ENCODE data around the gene BLM. TPM values are rescaled to one million over a fixed set of nuclear protein-coding genes. Genes with fewer than 3 reads are reported as not detected.

Gene BLM
- total and polyA plus RNA-seq, 10 of the 15 experiments (the other 5 are each of a cell fraction or from before 2014, with no cell fraction given), result 23.0 to 68.4 (median 43.9) TPM

DNA sequence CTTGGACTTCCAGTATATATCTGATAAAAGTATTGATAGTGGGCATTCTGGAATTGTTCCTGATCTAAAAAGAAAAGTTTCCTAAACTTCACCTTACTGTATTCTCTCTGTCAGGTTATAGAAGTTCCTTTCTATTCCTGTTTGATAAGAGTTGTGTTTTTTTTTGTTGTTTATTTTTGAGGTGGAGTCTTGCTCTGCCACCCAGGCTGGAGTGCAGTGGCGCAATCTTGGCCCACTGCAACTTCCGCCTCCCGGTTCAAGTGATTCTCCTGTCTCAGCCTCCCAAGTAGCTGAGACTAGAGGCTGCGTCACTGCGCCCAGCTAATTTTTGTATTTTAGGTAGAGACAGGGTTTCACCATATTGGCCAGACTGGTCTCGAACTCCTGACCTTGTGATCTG is 13.1 kb downstream of the BLM start (continued):
- TF ChIP-seq, protein P1, sequence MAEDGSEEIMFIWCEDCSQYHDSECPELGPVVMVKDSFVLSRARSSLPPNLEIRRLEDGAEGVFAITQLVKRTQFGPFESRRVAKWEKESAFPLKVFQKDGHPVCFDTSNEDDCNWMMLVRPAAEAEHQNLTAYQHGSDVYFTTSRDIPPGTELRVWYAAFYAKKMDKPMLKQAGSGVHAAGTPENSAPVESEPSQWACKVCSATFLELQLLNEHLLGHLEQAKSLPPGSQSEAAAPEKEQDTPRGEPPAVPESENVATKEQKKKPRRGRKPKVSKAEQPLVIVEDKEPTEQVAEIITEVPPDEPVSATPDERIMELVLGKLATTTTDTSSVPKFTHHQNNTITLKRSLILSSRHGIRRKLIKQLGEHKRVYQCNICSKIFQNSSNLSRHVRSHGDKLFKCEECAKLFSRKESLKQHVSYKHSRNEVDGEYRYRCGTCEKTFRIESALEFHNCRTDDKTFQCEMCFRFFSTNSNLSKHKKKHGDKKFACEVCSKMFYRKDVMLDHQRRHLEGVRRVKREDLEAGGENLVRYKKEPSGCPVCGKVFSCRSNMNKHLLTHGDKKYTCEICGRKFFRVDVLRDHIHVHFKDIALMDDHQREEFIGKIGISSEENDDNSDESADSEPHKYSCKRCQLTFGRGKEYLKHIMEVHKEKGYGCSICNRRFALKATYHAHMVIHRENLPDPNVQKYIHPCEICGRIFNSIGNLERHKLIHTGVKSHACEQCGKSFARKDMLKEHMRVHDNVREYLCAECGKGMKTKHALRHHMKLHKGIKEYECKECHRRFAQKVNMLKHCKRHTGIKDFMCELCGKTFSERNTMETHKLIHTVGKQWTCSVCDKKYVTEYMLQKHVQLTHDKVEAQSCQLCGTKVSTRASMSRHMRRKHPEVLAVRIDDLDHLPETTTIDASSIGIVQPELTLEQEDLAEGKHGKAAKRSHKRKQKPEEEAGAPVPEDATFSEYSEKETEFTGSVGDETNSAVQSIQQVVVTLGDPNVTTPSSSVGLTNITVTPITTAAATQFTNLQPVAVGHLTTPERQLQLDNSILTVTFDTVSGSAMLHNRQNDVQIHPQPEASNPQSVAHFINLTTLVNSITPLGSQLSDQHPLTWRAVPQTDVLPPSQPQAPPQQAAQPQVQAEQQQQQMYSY (CRISPR knock-in tag; IDR thresholded peaks at IDR 0.05), result no peak
- no peak for TF ChIP-seq ZBTB4 (CRISPR knock-in tag; IDR thresholded peaks at IDR 0.05)
- TF ChIP-seq ATF7 (IDR thresholded peaks at IDR 0.05; ENCODE audit: low read depth), result no peak

- Histone ChIP-seq H3K79me2 (ENCODE audit: control insufficient read depth, insufficient read depth, low read length) (peaks cover 27% of the 10 kb centered on the region), H3K4me1 (ENCODE audit: control insufficient read depth, insufficient read depth, low read length) (no peaks in the 10 kb centered on the region), H3K9me3 (replicated peaks; ENCODE audit: control insufficient read depth, insufficient read depth, low read length) (peaks cover 12% of the 10 kb centered on the region), H3K9ac (ENCODE audit: control insufficient read depth, insufficient read depth, low read length) (no peak overlapping the region), H3K4me3 (no peak overlapping the region), H3K4me2 (ENCODE audit: control insufficient read depth, insufficient read depth) (no peak overlapping the region), H4K20me1 (ENCODE audit: control insufficient read depth, insufficient read depth) (no peaks in the 10 kb centered on the region), H3K36me3 (ENCODE audit: control insufficient read depth in 2 of 2, insufficient read depth in 2 of 2, low read length in 1 of 2) (peaks cover 0 to 2% of the 10 kb centered on the region in 2 experiments; a peak in 2 of 4 replicates), H3K27ac (ENCODE audit: control insufficient read depth, insufficient read depth) (no peak overlapping the region; the same call in 1 of the 2 replicates), H3K27me3 (replicated peaks in 1 of 2; ENCODE audit: control insufficient read depth in 2 of 2, insufficient read depth in 2 of 2, low read length in 1 of 2) (no peaks in the 10 kb centered on the region), H2AFZ (ENCODE audit: control insufficient read depth, low read depth, low read length) (peak overlapping the region; percentile 3)
- ATAC-seq (peak; percentile 55), FAIRE-seq (peak; percentile 75), DNase-seq (ENCODE audit: low read depth, low spot score) (no peak)
- ChIA-PET CTCF (interaction anchor here (0.7 to 1.0 kb wide), 3 partner anchors 88 to 205 kb away, joined by 3 to 5 read pairs (median 4); no protein-coding TSS in a partner anchor), SMC1A (ENCODE audit: uncharacterized antibody, unreplicated experiment) (interaction anchor here (0.6 to 1.6 kb wide), 6 partner anchors 10 to 254 kb away, joined by 3 to 9 read pairs (median 4); partner anchors contain the start of gene BLM), RAD21 (ENCODE audit: unreplicated experiment) (interaction anchor here (1.3 kb wide), 1 partner anchor 168 kb away, joined by 3 read pairs; the partner anchor contains the start of gene MAN2A2), POLR2A (interaction anchor here (0.5 to 0.7 kb wide), 2 partner anchors 19 to 32 kb away, joined by 3 read pairs; partner anchors contain the start of gene BLM)
- in situ Hi-C loops (cut with MboI), result no loop called here
- BruUV-seq (replicated peaks), result TSS peak; percentile 26
- TF ChIP-seq JUND (IDR thresholded peaks at IDR 0.05; ENCODE audit: low read depth, low read length) (no peak), SPI1 (IDR thresholded peaks at IDR 0.05; ENCODE audit: borderline replicate concordance, insufficient read depth, low read depth, low read length) (peak; percentile 46; the same call in 1 of the 2 replicates), NR2C1 (IDR thresholded peaks at IDR 0.05) (0 out of 2 replicates have a peak, but pooled peaks have one; percentile 41)
- intact Hi-C loops (cut with micrococcal nuclease; ENCODE audit: unreplicated experiment), result no loop called here
- 3% methylated on average over 1 of the region's 1 CpG for WGBS (ENCODE audit: insufficient coverage, insufficient replicate concordance, low lambda C conversion rate, missing lambda C conversion rate)
Measured at GRCh38 chr15:90735923-90736322, 18.8 kb downstream of the BLM start.

Data from GM12878 (cell line).